K562 (cell line): Measurements from ENCODE around the gene RNLS. TPM values are rescaled to one million over a fixed set of nuclear protein-coding genes. Genes with fewer than 3 reads are reported as not detected.

Experiments
- ATAC-seq: fragments of 200-7000 bp; cut with Tn5 transposase; 3 replicates; pipeline ENCODE4 v1.9.1; 2020; ENCODE audit warnings: moderate library complexity
- BruUV-seq: library from RNA; stranded (reverse); fragments of 400-500 nt; replicated peaks from 2 replicates; lab custom pipeline; 2021; lab: Mats Ljungman, UMichigan
- CTCF ChIA-PET: fragments of 300-600 bp; formaldehyde crosslinking; extraction: SDS; loops from one replicate; lab custom pipeline; 2021; ENCODE audit warnings: low intra/inter-chr PET ratio; lab: Yijun Ruan, JAX
- POLR2A ChIA-PET: fragments of 300-600, 350-650 bp; sonication (Branson Sonifier 250); formaldehyde crosslinking; extraction: SDS; loops from one replicate; lab custom pipeline; 2021; ENCODE audit warnings: antibody characterized with exemption, inconsistent platforms; lab: Yijun Ruan, JAX
- DNase-seq, 4 experiments: peaks; one replicate each; pipeline versions ENCODE4 v3.0.0 to v3.0.0-alpha.2; 2011 to 2018; ENCODE audit warnings: low spot score in 3 of 4, mixed read lengths in 3 of 4; ENCODE audit errors: extremely low read depth in 1 of 4
- FAIRE-seq: peaks from 2 replicates; lab custom pipeline; 2011; peaks lifted over from hg19 to GRCh38; lab: Jason Lieb, UNC
- H2AFZ ChIP-seq: 2 replicates; pipeline ENCODE4 v1.6.0; 2011; ENCODE audit warnings: low read depth, low read length, control low read depth, inconsistent platforms
- H3K27ac ChIP-seq: fragments of 200-600 bp; 3 replicates; pipeline ENCODE4 v1.8.0; 2011; ENCODE audit warnings: low read depth, mild to moderate bottlenecking, control low read depth, inconsistent platforms, low read length, moderate library complexity, mixed read lengths; ENCODE audit errors: extremely low read depth
- H3K27me3 ChIP-seq, 2 experiments: fragments of 300-600 bp in 1 of 2; 2 replicates in 1 of 2; 3 replicates in 1 of 2; pipeline versions ENCODE4 v1.6.0 to v1.8.0; 2011; ENCODE audit warnings: inconsistent platforms in 2 of 2, low read length in 2 of 2, mild to moderate bottlenecking in 1 of 2, mixed read lengths in 1 of 2, moderate library complexity in 1 of 2; ENCODE audit not compliant: control insufficient read depth in 2 of 2, insufficient read depth in 2 of 2
- H3K36me3 ChIP-seq: fragments of 300-600 bp; 3 replicates; pipeline ENCODE4 v1.8.0; 2011; ENCODE audit warnings: mild to moderate bottlenecking, low read length, inconsistent platforms; ENCODE audit not compliant: control insufficient read depth, insufficient read depth
- H3K4me1 ChIP-seq, 2 experiments: fragments of 200-600 bp in 1 of 2; replicated peaks in 1 of 2; 2 replicates in 1 of 2; 3 replicates in 1 of 2; pipeline versions ENCODE4 v1.5.1 to v1.8.0; 2011; ENCODE audit warnings: inconsistent platforms in 2 of 2, low read length in 2 of 2, mild to moderate bottlenecking in 1 of 2, mixed read lengths in 1 of 2, moderate library complexity in 1 of 2; ENCODE audit not compliant: control insufficient read depth in 2 of 2, insufficient read depth in 2 of 2
- H3K4me2 ChIP-seq: 2 replicates; pipeline ENCODE4 v1.6.1; 2011; ENCODE audit warnings: low read length, control low read depth, inconsistent platforms, mixed read lengths; ENCODE audit not compliant: insufficient read depth
- H3K4me3 ChIP-seq: fragments of 200-600 bp; sonication (generic), shearing (Covaris generic); 2 replicates; pipeline ENCODE4 v1.5.1; 2016; ENCODE audit warnings: control low read depth, inconsistent platforms
- H3K79me2 ChIP-seq: fragments of 200-600 bp; 3 replicates; pipeline ENCODE4 v1.8.0; 2011; ENCODE audit warnings: low read length, inconsistent platforms; ENCODE audit not compliant: control insufficient read depth, insufficient read depth
- H3K9ac ChIP-seq, 2 experiments: 2 replicates each; pipeline versions ENCODE4 v1.6.0 to v1.6.1; 2011; ENCODE audit warnings: low read depth in 2 of 2, low read length in 2 of 2, control low read depth in 1 of 2, inconsistent platforms in 1 of 2, mild to moderate bottlenecking in 1 of 2, mixed read lengths in 1 of 2; ENCODE audit not compliant: insufficient read depth in 1 of 2
- H3K9me1 ChIP-seq: one replicate; pipeline ENCODE4 v1.6.0; 2011; ENCODE audit warnings: inconsistent platforms, mild to moderate bottlenecking, low read length, moderate library complexity; ENCODE audit not compliant: control insufficient read depth, insufficient read depth
- H3K9me3 ChIP-seq: replicated peaks from 2 replicates; pipeline ENCODE4 v1.5.1; 2011; ENCODE audit warnings: low read depth, low read length, inconsistent platforms; ENCODE audit not compliant: control insufficient read depth, insufficient read depth
- H4K20me1 ChIP-seq: replicated peaks from 2 replicates; pipeline ENCODE4 v1.6.1; 2011; ENCODE audit warnings: low read length, inconsistent platforms, mixed read lengths; ENCODE audit not compliant: control insufficient read depth, insufficient read depth
- BCL6 ChIP-seq: fragments of 250-450 bp; sonication (Bioruptor Pico); IDR thresholded peaks from 2 replicates; pipeline ENCODE4 v1.4.0; 2020
- HNRNPL ChIP-seq: fragments of 200-400 bp; formaldehyde crosslinking; IDR thresholded peaks from 2 replicates; pipeline ENCODE4 v1.6.1; 2017; ENCODE audit warnings: low read depth, mild to moderate bottlenecking, low read length
- KLF13 ChIP-seq: fragments of 450-650 bp; IDR thresholded peaks from 2 replicates; pipeline ENCODE4 v1.6.1; 2016; ENCODE audit warnings: missing genetic modification characterization, low read depth, mild to moderate bottlenecking, missing compliant biosample characterization, moderate library complexity, borderline replicate concordance
- PML ChIP-seq: IDR thresholded peaks from 2 replicates; pipeline ENCODE4 v1.6.1; 2012; ENCODE audit warnings: low read length, inconsistent platforms
- RFX7 ChIP-seq: fragments of 250-450 bp; sonication (Bioruptor Pico); IDR thresholded peaks from 2 replicates; pipeline ENCODE4 v1.5.1; 2021; ENCODE audit warnings: mild to moderate bottlenecking
- SRF ChIP-seq, 2 experiments: fragments of 250-450, 450-650 bp in 1 of 2; sonication (Bioruptor Pico) in 1 of 2; sonication (generic) in 1 of 2; formaldehyde crosslinking; IDR thresholded peaks; 2 replicates each; pipeline versions ENCODE4 v1.5.0 to v1.5.1; 2020 to 2022; ENCODE audit warnings: mild to moderate bottlenecking in 1 of 2, missing genetic modification reagents in 1 of 2
- SRSF9 ChIP-seq: fragments of 200-400 bp; formaldehyde crosslinking; IDR thresholded peaks from 2 replicates; pipeline ENCODE4 v1.6.1; 2017; ENCODE audit warnings: low read depth, low read length, borderline replicate concordance
- TOE1 ChIP-seq, 2 experiments: fragments of 450-650 bp in 1 of 2; sonication (generic) in 1 of 2; formaldehyde crosslinking in 1 of 2; IDR thresholded peaks; 2 replicates each; pipeline versions ENCODE4 v1.7.1 to v1.8.0; 2016 to 2022; ENCODE audit warnings: borderline replicate concordance in 2 of 2, mild to moderate bottlenecking in 2 of 2, antibody characterized with exemption in 1 of 2, inconsistent platforms in 1 of 2, low read depth in 1 of 2, missing genetic modification reagents in 1 of 2, moderate library complexity in 1 of 2
- ZC3H11A ChIP-seq: IDR thresholded peaks from 2 replicates; pipeline ENCODE4 v1.6.1; 2012; ENCODE audit warnings: low read depth, low read length, improper control_type of control experiment
- ZNF134 ChIP-seq: fragments of 250-450 bp; sonication (Bioruptor Pico); conservative IDR thresholded peaks from 2 replicates; pipeline ENCODE4 v1.4.0; 2020
- ZNF165 ChIP-seq: fragments of 250-450 bp; sonication (Bioruptor Pico); IDR thresholded peaks from 2 replicates; pipeline ENCODE4 v1.4.0; 2020; ENCODE audit warnings: borderline replicate concordance
- ZNF184 ChIP-seq: sonication (generic); formaldehyde crosslinking; IDR thresholded peaks from 2 replicates; pipeline ENCODE4 v1.5.0; 2020; ENCODE audit warnings: missing genetic modification reagents
- ZNF79 ChIP-seq: fragments of 250-450 bp; sonication (Bioruptor Pico); IDR thresholded peaks from 2 replicates; pipeline ENCODE4 v1.4.0; 2020; ENCODE audit warnings: low read depth, mild to moderate bottlenecking, moderate library complexity
- WGBS: fragments of 100-300 bp; shearing (Covaris generic); methylation state at CpG from one replicate; pipeline ENCODE4 v1.1.6; 2016; ENCODE audit warnings: low coverage, mixed read lengths; ENCODE audit not compliant: insufficient coverage; ENCODE audit errors: missing lambda C conversion rate; 5-methylcytosine and 5-hydroxymethylcytosine counted together
- in situ Hi-C: fragments of 300-500 bp; cut with MboI; formaldehyde crosslinking; loops from 4 replicates; pipeline ENCODE4 v1.15.0; 2018; ENCODE audit warnings: inconsistent platforms, mixed read lengths
- intact Hi-C: fragments of 100-400 bp; cut with micrococcal nuclease; formaldehyde crosslinking; loops from 2 replicates; pipeline ENCODE4 v1.14.2; 2022
- polyA plus RNA-seq, 8 experiments: library from polyadenylated mRNA; depleted of rRNA in 4 of 8; stranded (reverse) in 5 of 8; unstranded in 3 of 8; fragments of >200 nt; fragmentation: Nextera tagmentation in 2 of 8; fragmentation: Illumina TruSeq in 1 of 8; extraction: Ambion mirVana in 2 of 8; extraction: Trizol in 1 of 8; gene quantifications; 2 replicates each; pipeline versions ENCODE4 v1.2.1 to v1.2.3, GENCODE V29; 2011 to 2014; ENCODE audit warnings: inconsistent platforms in 1 of 8, missing spikeins in 1 of 8
- total RNA-seq, 7 experiments: library from RNA; depleted of rRNA in 6 of 7; stranded (reverse); fragments of >200 nt in 6 of 7; fragmentation: Illumina TruSeq in 2 of 7; extraction: Trizol in 2 of 7; gene quantifications; 2 replicates each; pipeline versions ENCODE4 v1.2.1 to v1.2.3, GENCODE V29; 2011 to 2021; ENCODE audit warnings: low replicate concordance in 1 of 7
- TF ChIP-seq, protein P1 (sequence below): fragments of 250-450 bp; sonication (Bioruptor Pico); IDR thresholded peaks from 2 replicates; pipeline ENCODE4 v1.5.0; 2022; ENCODE audit warnings: mild to moderate bottlenecking
- TF ChIP-seq, protein P2 (sequence below): sonication (generic); formaldehyde crosslinking; IDR thresholded peaks from 2 replicates; pipeline ENCODE4 v1.8.0; 2022; ENCODE audit warnings: mild to moderate bottlenecking, missing genetic modification reagents

RNLS gene
- total and polyA plus RNA-seq, 9 of the 15 experiments (the other 6 are each of a cell fraction or from before 2014, with no cell fraction given) = 0.14 to 0.72 (median 0.41) TPM; not detected in 3

DNA sequence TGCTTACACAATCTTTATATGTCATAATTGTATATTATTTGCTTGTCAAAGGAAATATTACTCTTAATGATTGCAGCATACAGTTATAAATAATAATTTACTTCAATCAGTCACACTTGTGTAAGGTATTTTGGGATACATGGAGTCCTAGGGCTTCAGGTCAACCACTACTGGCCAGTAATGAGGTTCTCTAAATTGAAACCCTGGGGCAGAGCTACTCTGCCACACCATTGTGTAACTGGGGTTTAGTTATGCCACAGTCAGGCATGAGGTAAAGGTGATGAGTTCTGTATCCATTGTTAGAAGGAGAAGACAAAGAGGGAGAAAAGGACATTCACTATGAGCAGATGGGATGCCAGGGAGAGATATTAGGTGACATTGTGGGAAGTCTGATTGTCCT lies 117.4 kb downstream of the RNLS start (continued):
- TF ChIP-seq, protein P1, sequence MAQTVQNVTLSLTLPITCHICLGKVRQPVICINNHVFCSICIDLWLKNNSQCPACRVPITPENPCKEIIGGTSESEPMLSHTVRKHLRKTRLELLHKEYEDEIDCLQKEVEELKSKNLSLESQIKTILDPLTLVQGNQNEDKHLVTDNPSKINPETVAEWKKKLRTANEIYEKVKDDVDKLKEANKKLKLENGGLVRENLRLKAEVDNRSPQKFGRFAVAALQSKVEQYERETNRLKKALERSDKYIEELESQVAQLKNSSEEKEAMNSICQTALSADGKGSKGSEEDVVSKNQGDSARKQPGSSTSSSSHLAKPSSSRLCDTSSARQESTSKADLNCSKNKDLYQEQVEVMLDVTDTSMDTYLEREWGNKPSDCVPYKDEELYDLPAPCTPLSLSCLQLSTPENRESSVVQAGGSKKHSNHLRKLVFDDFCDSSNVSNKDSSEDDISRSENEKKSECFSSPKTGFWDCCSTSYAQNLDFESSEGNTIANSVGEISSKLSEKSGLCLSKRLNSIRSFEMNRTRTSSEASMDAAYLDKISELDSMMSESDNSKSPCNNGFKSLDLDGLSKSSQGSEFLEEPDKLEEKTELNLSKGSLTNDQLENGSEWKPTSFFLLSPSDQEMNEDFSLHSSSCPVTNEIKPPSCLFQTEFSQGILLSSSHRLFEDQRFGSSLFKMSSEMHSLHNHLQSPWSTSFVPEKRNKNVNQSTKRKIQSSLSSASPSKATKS (CRISPR knock-in tag) = no peak
- TF ChIP-seq TOE1 (IDR thresholded peaks at IDR 0.05; ENCODE audit: borderline replicate concordance) (no peak), TOE1 (CRISPR knock-in tag; IDR thresholded peaks at IDR 0.05; ENCODE audit: borderline replicate concordance, low read depth) (no peak), ZNF184 (CRISPR knock-in tag) (no peak), SRSF9 (no peak), BCL6 (no peak), ZC3H11A (no peak), SRF (CRISPR knock-in tag; IDR thresholded peaks at IDR 0.05) (no peak)

DNA sequence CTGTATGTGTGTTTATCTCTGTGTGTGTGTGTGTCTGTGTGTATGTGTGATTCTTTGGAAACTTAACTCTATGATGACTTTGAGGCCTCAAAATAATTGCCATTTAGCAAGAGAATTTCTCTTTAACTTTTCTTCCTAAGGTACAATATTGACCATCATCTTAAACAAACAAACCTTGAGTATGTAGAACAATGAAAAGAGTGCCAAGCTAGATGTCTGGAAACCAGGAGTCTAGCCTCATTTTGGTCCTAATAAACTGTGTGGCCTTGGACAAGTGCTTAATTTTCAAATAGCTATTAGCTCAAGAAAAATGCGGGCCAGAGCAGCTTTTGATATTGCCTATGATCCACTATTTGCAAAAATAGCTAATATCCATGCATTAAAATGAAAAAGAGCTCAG lies 119.3 kb downstream of the RNLS start:
- Histone ChIP-seq H3K27me3 (no peaks in the 10 kb centered on the region), H3K9me3 (no peaks in the 10 kb centered on the region), H3K36me3 (no peaks in the 10 kb centered on the region), H3K27ac (no peak overlapping the region), H3K4me3 (no peak overlapping the region), H2AFZ (no peak overlapping the region), H3K9me1 (no peaks in the 10 kb centered on the region), H4K20me1 (no peaks in the 10 kb centered on the region), H3K9ac (no peak overlapping the region), H3K4me1 (no peaks in the 10 kb centered on the region), H3K4me2 (no peak overlapping the region), H3K79me2 (no peaks in the 10 kb centered on the region)
- WGBS = 0% methylated on average over 1 of the region's 1 CpG
- POLR2A ChIA-PET = no interaction called here
- ATAC-seq (no peak), FAIRE-seq (no peak), DNase-seq (no peak)
- no TSS peak for BruUV-seq
- in situ Hi-C loops = no loop called here
- intact Hi-C loops = no loop called here
- CTCF ChIA-PET = no interaction called here
- TF ChIP-seq ZNF134 (CRISPR knock-in tag) (no peak), ZNF79 (CRISPR knock-in tag) (no peak), ZNF165 (CRISPR knock-in tag) (no peak), KLF13 (tag) (no peak), HNRNPL (no peak), PML (no peak), RFX7 (CRISPR knock-in tag) (no peak)
- TF ChIP-seq, protein P2, sequence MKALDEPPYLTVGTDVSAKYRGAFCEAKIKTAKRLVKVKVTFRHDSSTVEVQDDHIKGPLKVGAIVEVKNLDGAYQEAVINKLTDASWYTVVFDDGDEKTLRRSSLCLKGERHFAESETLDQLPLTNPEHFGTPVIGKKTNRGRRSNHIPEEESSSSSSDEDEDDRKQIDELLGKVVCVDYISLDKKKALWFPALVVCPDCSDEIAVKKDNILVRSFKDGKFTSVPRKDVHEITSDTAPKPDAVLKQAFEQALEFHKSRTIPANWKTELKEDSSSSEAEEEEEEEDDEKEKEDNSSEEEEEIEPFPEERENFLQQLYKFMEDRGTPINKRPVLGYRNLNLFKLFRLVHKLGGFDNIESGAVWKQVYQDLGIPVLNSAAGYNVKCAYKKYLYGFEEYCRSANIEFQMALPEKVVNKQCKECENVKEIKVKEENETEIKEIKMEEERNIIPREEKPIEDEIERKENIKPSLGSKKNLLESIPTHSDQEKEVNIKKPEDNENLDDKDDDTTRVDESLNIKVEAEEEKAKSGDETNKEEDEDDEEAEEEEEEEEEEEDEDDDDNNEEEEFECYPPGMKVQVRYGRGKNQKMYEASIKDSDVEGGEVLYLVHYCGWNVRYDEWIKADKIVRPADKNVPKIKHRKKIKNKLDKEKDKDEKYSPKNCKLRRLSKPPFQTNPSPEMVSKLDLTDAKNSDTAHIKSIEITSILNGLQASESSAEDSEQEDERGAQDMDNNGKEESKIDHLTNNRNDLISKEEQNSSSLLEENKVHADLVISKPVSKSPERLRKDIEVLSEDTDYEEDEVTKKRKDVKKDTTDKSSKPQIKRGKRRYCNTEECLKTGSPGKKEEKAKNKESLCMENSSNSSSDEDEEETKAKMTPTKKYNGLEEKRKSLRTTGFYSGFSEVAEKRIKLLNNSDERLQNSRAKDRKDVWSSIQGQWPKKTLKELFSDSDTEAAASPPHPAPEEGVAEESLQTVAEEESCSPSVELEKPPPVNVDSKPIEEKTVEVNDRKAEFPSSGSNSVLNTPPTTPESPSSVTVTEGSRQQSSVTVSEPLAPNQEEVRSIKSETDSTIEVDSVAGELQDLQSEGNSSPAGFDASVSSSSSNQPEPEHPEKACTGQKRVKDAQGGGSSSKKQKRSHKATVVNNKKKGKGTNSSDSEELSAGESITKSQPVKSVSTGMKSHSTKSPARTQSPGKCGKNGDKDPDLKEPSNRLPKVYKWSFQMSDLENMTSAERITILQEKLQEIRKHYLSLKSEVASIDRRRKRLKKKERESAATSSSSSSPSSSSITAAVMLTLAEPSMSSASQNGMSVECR (CRISPR knock-in tag) = no peak
